Measurements from ENCODE around the gene RABGAP1L.

DNA sequence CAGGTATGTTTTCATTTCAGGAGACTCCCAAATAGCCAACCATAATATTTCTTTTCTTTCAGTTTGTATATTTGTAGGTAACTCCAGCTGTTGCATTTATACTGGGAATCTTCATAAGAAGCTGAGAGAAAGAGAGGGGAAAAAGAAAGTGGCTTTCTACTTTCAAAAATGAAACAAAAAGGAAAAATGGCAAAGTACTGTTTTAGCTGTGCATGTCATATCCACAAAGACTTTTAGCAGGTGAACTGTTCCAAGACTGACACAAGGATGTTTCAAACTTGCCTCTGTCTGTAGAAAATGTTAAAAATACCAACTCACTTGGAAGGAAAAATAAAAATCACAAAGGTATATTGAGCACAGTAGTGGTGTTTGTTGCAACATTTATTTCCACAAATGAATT, 798.5 kb downstream of the RABGAP1L start:
- TF ChIP-seq CTCF (IDR thresholded peaks at IDR 0.05) (no peak), POLR2A (IDR thresholded peaks at IDR 0.05) (no peak)
